Smooth muscle cell (in vitro differentiated cells): ENCODE results near the gene POTEJ. TPM values are rescaled to one million over a fixed set of nuclear protein-coding genes. Genes with fewer than 3 reads are reported as not detected.
"Not testable (repeated sequence)": the region's sequence is repeated elsewhere in the genome, so short reads cannot be mapped to it uniquely, and the experiment has no call there.

Experiments used
- DNase-seq: peaks from one replicate; lab custom pipeline; 2025; ENCODE audit not compliant: unreplicated experiment; lab: John Stamatoyannopoulos, UW
- H2AFZ ChIP-seq: fragments of 200-600 bp; sonication (generic); 2 replicates; pipeline ENCODE4 v1.6.0; 2016; ENCODE audit warnings: antibody characterized with exemption, low read depth, mild to moderate bottlenecking
- H3F3A ChIP-seq: fragments of 200-600 bp; sonication (generic); 2 replicates; pipeline ENCODE4 v1.6.0; 2017; ENCODE audit warnings: antibody characterized with exemption, low read depth
- H3K27ac ChIP-seq: fragments of 200-600 bp; sonication (generic); 2 replicates; pipeline ENCODE4 v1.5.1; 2016; ENCODE audit warnings: low read depth, mild to moderate bottlenecking
- H3K27me3 ChIP-seq: fragments of 200-600 bp; sonication (generic); 2 replicates; pipeline ENCODE4 v1.6.1; 2016; ENCODE audit warnings: low read depth, mild to moderate bottlenecking
- H3K36me3 ChIP-seq: fragments of 200-600 bp; sonication (generic); 2 replicates; pipeline ENCODE4 v1.5.1; 2016; ENCODE audit warnings: low read depth
- H3K4me1 ChIP-seq: fragments of 200-600 bp; sonication (generic); 2 replicates; pipeline ENCODE4 v1.5.1; 2016; ENCODE audit warnings: low read depth
- H3K4me2 ChIP-seq: fragments of 200-600 bp; sonication (generic); 2 replicates; pipeline ENCODE4 v1.6.0; 2016; ENCODE audit warnings: mild to moderate bottlenecking
- H3K4me3 ChIP-seq: fragments of 200-600 bp; sonication (generic); 2 replicates; pipeline ENCODE4 v1.5.1; 2016; ENCODE audit warnings: mild to moderate bottlenecking
- H3K79me2 ChIP-seq: fragments of 200-600 bp; sonication (generic); 2 replicates; pipeline ENCODE4 v1.6.0; 2016; ENCODE audit warnings: low read depth, mild to moderate bottlenecking
- H3K9ac ChIP-seq: fragments of 200-600 bp; sonication (generic); 2 replicates; pipeline ENCODE4 v1.6.0; 2016; ENCODE audit warnings: low read depth
- H3K9me3 ChIP-seq: fragments of 200-600 bp; sonication (generic); replicated peaks from 2 replicates; pipeline ENCODE4 v1.5.1; 2016; ENCODE audit warnings: low read depth
- H4K20me1 ChIP-seq: fragments of 200-600 bp; sonication (generic); 2 replicates; pipeline ENCODE4 v1.6.0; 2016; ENCODE audit warnings: low read depth
- WGBS: methylation state at CpG from one replicate; pipeline ENCODE4 v1.1.7; 2016; ENCODE audit warnings: low lambda C conversion rate; 5-methylcytosine and 5-hydroxymethylcytosine counted together
- polyA plus RNA-seq: library from polyadenylated mRNA; unstranded; fragments of >200 nt; fragmentation: Nextera tagmentation; extraction: Ambion mirVana; gene quantifications from 2 replicates; pipeline ENCODE4 v1.2.1, GENCODE V29; 2016
- total RNA-seq: library from RNA; depleted of rRNA; stranded (reverse); fragments of >200 nt; gene quantifications from 2 replicates; pipeline ENCODE4 v1.2.3, GENCODE V29; 2014

The POTEJ gene
- total and polyA plus RNA-seq, 2 experiments from 2014 or later: not detected

DNA sequence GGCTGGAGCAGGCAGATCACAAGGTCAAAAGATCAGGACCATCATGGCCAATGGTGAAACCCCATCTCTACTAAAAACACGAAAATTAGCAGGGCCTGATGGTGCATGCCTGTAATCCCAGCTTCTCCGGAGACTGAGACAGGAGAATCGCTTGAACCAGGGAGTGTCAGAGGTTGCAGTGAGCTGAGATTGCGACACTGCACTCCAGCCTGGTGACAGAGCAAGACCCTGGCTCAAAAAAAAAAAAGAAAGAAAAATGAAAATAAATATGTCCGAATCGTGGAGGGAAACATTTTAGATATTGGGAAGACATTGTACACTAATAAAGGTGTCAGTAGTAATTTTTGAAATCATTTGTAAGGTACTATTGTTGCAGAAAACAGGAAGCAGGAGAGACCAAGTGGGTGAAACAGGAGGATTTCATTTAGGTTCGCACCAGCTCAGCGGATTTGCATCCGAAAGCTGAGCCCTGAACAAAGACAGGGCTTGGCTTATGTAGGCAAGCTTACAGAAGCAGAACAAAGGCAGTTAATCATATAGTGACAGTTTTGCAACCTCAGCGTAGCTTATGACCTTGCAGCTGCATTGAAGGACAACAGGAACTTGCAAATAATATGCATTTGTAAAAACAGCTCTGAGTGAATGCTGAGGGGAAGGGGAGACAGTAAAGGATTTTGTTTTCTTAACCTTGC lies 17.7 kb downstream of the POTEJ start:
- H3K79me2 ChIP-seq, H3K4me2 ChIP-seq, H3K36me3 ChIP-seq, DNase-seq, H3K9ac ChIP-seq, H2AFZ ChIP-seq, H3K27ac ChIP-seq, H3K4me1 ChIP-seq, H3F3A ChIP-seq, H3K4me3 ChIP-seq, H4K20me1 ChIP-seq, H3K9me3 ChIP-seq, H3K27me3 ChIP-seq: not testable (repeated sequence)
- WGBS: 90% methylated on average over 9 of the region's 10 CpGs

- not testable (repeated sequence) for H3F3A ChIP-seq, DNase-seq, H3K9me3 ChIP-seq, H3K36me3 ChIP-seq, H3K4me1 ChIP-seq, H3K4me3 ChIP-seq, H2AFZ ChIP-seq, H3K9ac ChIP-seq, H3K79me2 ChIP-seq, H4K20me1 ChIP-seq, H3K4me2 ChIP-seq, H3K27ac ChIP-seq, H3K27me3 ChIP-seq
- 87% methylated on average over 2 of the region's 2 CpGs for WGBS
These were observed 27.7 kb downstream of the POTEJ start for GRCh38 chr2:130638973-130639372.

DNA sequence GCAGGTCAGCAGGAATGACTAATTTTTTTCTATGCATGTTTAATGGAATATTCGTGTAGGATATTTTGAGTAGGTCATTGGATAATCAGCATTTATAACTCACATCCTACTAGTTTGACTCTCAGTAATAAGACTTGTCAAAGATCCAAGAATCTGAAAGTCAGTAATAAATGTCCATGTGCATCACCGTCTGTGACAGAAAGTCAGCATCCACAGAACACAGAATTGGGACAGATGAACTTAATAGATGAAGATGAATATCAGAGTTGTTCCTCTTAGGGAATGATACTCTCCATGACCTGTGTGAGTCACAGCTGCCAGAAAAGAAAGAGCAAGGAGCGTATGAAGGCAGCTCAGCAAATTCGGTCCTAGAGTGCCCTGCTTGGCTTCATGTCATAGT lies 30.4 kb downstream of the POTEJ start:
- not testable (repeated sequence) for H3K36me3 ChIP-seq, H3K4me2 ChIP-seq, H2AFZ ChIP-seq, H4K20me1 ChIP-seq, H3K9me3 ChIP-seq, H3K4me1 ChIP-seq, H3K79me2 ChIP-seq, DNase-seq, H3K4me3 ChIP-seq, H3F3A ChIP-seq, H3K27me3 ChIP-seq, H3K27ac ChIP-seq, H3K9ac ChIP-seq
- 82% methylated on average over 4 of the region's 4 CpGs for WGBS

DNA sequence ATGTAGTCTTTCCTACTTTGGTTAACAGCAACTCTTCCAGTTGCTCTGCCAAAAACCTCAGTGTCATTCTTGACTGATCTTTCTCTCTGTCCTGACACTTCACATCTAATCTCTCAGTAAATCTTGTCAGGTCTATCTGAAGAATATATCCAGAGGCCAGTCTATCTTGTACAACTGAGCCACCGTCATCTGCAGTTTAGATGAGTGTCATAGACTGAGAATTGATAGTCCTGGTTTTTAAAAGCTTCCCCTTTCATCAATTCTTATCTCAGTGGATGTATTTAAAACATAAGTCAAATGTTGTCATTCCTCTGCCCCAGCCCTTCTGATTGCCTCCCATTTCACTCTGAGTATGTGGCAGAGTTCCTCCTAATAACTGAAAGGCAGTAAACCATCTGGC lies 38.0 kb downstream of the POTEJ start:
- H3K4me3 ChIP-seq, H3K27ac ChIP-seq, H3K79me2 ChIP-seq, H3F3A ChIP-seq, H3K9ac ChIP-seq, H4K20me1 ChIP-seq, H3K27me3 ChIP-seq, H2AFZ ChIP-seq, H3K9me3 ChIP-seq, H3K4me2 ChIP-seq, H3K4me1 ChIP-seq, H3K36me3 ChIP-seq, DNase-seq: not testable (repeated sequence)
- WGBS: 44% methylated on average over 1 of the region's 1 CpG

DNA sequence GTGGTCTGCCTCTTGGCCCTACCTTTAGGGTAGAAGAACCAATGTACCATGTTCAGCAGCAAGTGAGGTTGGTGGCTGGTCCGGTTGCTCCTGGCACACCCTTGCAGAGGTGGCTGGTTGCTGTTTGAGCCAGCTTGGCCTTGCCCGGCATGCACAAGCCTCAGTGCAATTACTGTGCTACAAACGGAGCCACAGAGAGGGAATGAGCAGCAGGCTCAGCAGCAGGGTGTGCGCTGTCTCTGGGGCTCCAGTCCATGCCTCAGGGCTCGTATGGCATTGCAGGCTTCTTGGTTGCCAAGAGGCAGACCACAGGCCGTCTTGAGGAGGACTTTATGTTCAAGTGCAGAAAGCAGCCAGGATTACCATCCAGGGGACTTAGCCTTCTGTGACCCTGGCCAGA lies 53.3 kb downstream of the POTEJ start:
- not testable (repeated sequence) for H3K9me3 ChIP-seq, H3K36me3 ChIP-seq, H3K9ac ChIP-seq, H2AFZ ChIP-seq, H3K4me2 ChIP-seq, H4K20me1 ChIP-seq, H3K27ac ChIP-seq, H3F3A ChIP-seq, H3K27me3 ChIP-seq, H3K4me3 ChIP-seq, H3K4me1 ChIP-seq, DNase-seq, H3K79me2 ChIP-seq
- 88% methylated on average over 6 of the region's 6 CpGs for WGBS

DNA sequence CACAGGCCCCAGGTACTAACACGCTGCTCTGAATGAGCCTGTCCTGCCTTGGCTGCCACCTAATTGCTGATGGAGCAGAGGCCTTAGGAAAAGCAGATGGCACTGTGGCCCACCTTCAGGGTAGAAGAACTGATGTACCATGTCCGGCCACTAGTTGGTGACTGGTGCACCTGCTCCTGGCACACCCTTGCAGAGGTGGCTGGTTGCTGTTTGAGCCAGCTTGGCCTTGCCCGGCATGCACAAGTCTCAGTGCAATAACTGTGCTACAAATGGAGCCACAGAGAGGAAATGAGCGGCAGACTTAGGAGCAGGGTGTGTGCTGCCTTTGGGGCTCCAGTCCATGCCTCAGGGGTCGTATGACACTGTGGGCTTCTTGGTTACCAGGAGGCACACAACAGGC lies 54.4 kb downstream of the POTEJ start:
- not testable (repeated sequence) for DNase-seq, H3K27me3 ChIP-seq, H3K9me3 ChIP-seq, H3F3A ChIP-seq, H2AFZ ChIP-seq, H3K4me3 ChIP-seq, H3K4me2 ChIP-seq, H3K9ac ChIP-seq, H4K20me1 ChIP-seq, H3K36me3 ChIP-seq, H3K4me1 ChIP-seq, H3K27ac ChIP-seq, H3K79me2 ChIP-seq
- 87% methylated on average over 5 of the region's 5 CpGs for WGBS

DNA sequence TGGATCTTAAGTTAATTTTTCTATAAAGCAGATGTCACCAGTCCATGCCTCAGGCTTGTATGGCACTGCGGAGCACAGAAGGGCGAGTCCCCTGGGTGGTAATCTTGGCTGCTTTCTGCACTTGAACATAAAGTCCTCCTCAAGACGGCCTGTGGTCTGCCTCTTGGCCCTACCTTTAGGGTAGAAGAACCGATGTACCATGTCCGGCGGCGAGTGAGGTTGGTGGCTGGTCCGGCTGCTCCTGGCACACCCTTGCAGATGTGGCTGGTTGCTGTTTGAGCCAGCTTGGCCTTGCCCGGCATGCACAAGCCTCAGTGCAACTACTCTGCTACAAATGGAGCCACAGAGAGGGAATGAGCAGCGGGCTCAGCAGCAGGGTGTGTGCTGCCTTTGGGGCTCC lies 56.3 kb downstream of the POTEJ start:
- H3K27ac ChIP-seq, H3F3A ChIP-seq, H3K9ac ChIP-seq, H2AFZ ChIP-seq, H3K27me3 ChIP-seq, H3K4me2 ChIP-seq, H4K20me1 ChIP-seq, H3K4me3 ChIP-seq, H3K36me3 ChIP-seq, H3K4me1 ChIP-seq, DNase-seq, H3K9me3 ChIP-seq, H3K79me2 ChIP-seq: not testable (repeated sequence)
- WGBS: 97% methylated on average over 10 of the region's 10 CpGs

DNA sequence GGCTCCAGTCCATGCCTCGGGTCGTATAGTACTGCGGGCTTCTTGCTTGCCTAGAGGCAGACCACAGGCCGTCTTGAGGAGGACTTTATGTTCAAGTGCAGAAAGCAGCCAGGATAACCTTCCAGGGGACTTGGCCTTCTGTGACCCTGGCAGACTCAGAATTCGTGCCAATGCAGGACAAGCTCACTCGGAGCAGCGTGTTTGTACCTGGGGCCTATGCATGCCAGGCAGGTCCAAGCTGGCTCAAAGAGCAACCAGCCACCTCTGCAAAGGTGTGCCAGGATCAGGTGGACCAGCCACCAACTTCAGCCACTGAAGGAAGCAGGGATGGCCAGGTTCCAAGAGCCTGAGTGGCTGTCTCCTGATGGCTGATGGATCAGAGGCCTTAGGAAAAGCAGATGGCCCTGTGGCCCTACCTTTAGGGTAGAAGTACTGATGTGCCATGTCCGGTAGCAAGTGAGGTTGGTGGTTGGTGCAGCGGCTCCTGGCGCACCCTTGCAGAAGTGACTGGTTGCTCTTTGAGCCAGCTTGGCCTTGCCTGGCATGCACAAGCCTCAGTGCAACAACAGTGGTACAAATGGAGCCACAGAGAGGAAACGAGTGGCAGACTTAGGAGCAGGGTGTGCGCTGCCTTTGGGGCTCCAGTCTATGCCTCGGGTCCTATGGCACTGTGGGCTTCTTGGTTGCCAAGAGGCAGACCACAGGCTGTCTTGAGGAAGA lies 58.9 kb downstream of the POTEJ start:
- 88% methylated on average over 13 of the region's 13 CpGs for WGBS
- not testable (repeated sequence) for H3K9ac ChIP-seq, H3K4me1 ChIP-seq, H4K20me1 ChIP-seq, H3F3A ChIP-seq, H2AFZ ChIP-seq, H3K4me3 ChIP-seq, H3K79me2 ChIP-seq, H3K36me3 ChIP-seq, H3K9me3 ChIP-seq, H3K27ac ChIP-seq, H3K4me2 ChIP-seq, H3K27me3 ChIP-seq, DNase-seq
